GM20431 (cell line): ENCODE results near the gene GPC6.

Experiments used
- in situ Hi-C: fragments of 300-500 bp; cut with MseI, MboI; formaldehyde crosslinking; loops from one replicate; pipeline ENCODE4 v1.15.0; 2020; ENCODE audit warnings: low sequenced_read_pairs; ENCODE audit not compliant: unreplicated experiment

Gene GPC6

GRCh38 chr13:93360021-93360420 lies 133.4 kb downstream of the GPC6 start:
- in situ Hi-C loops: no loop called here

- in situ Hi-C loops: no loop called here
Observed at GRCh38 chr13:93361703-93362102, 135.1 kb downstream of the GPC6 start.

GRCh38 chr13:93364166-93364565 lies 137.6 kb downstream of the GPC6 start:
- in situ Hi-C loops: no loop called here

GRCh38 chr13:93368296-93368695 lies 141.7 kb downstream of the GPC6 start:
- in situ Hi-C loops: no loop called here

GRCh38 chr13:93368718-93369117 lies 142.1 kb downstream of the GPC6 start:
- in situ Hi-C loops: no loop called here

GRCh38 chr13:93372856-93373255 lies 146.2 kb downstream of the GPC6 start:
- in situ Hi-C loops: no loop called here

- in situ Hi-C loops: no loop called here
Observed at GRCh38 chr13:93375491-93375890, 148.9 kb downstream of the GPC6 start.

GRCh38 chr13:93377196-93377595 lies 150.6 kb downstream of the GPC6 start:
- in situ Hi-C loops: no loop called here

- in situ Hi-C loops: no loop called here
Observed at GRCh38 chr13:93378184-93378583, 151.6 kb downstream of the GPC6 start.

- in situ Hi-C loops: no loop called here
Observed at GRCh38 chr13:93386116-93386515, 159.5 kb downstream of the GPC6 start.

- in situ Hi-C loops: no loop called here
Observed at GRCh38 chr13:93388701-93389100, 162.1 kb downstream of the GPC6 start.

GRCh38 chr13:93397619-93398018 lies 171.0 kb downstream of the GPC6 start:
- in situ Hi-C loops: no loop called here

- in situ Hi-C loops: no loop called here
Observed at GRCh38 chr13:93398167-93399035, 171.8 kb downstream of the GPC6 start.

GRCh38 chr13:93399212-93399611 lies 172.6 kb downstream of the GPC6 start:
- in situ Hi-C loops: no loop called here

- in situ Hi-C loops: no loop called here
Observed at GRCh38 chr13:93406136-93406535, 179.5 kb downstream of the GPC6 start.

GRCh38 chr13:93407551-93407950 lies 180.9 kb downstream of the GPC6 start:
- in situ Hi-C loops: no loop called here

- in situ Hi-C loops: no loop called here
Observed at GRCh38 chr13:93409001-93409400, 182.4 kb downstream of the GPC6 start.

- in situ Hi-C loops: no loop called here
Observed at GRCh38 chr13:93409816-93410215, 183.2 kb downstream of the GPC6 start.

- in situ Hi-C loops: no loop called here
Observed at GRCh38 chr13:93411186-93411680, 184.6 kb downstream of the GPC6 start.

GRCh38 chr13:93412676-93413075 lies 186.1 kb downstream of the GPC6 start:
- in situ Hi-C loops: no loop called here

- in situ Hi-C loops: no loop called here
Observed at GRCh38 chr13:93413972-93414717, 187.5 kb downstream of the GPC6 start.
